ENCODE results near the gene PACS2.

GRCh38 chr14:105413544-105413886 is 99.0 kb downstream of the PACS2 start:
- TF ChIP-seq, protein P1, sequence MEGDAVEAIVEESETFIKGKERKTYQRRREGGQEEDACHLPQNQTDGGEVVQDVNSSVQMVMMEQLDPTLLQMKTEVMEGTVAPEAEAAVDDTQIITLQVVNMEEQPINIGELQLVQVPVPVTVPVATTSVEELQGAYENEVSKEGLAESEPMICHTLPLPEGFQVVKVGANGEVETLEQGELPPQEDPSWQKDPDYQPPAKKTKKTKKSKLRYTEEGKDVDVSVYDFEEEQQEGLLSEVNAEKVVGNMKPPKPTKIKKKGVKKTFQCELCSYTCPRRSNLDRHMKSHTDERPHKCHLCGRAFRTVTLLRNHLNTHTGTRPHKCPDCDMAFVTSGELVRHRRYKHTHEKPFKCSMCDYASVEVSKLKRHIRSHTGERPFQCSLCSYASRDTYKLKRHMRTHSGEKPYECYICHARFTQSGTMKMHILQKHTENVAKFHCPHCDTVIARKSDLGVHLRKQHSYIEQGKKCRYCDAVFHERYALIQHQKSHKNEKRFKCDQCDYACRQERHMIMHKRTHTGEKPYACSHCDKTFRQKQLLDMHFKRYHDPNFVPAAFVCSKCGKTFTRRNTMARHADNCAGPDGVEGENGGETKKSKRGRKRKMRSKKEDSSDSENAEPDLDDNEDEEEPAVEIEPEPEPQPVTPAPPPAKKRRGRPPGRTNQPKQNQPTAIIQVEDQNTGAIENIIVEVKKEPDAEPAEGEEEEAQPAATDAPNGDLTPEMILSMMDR (IDR thresholded peaks at IDR 0.05), result no peak
- no peak for TF ChIP-seq EZH2 (IDR thresholded peaks at IDR 0.05; ENCODE audit: borderline replicate concordance, insufficient read depth, low read depth, low read length, poor library complexity, severe bottlenecking)
